Immature natural killer cell (primary cell): ENCODE results near the gene RASIP1. TPM values are rescaled to one million over a fixed set of nuclear protein-coding genes. Genes with fewer than 3 reads are reported as not detected.
"Not testable (repeated sequence)": the region's sequence is repeated elsewhere in the genome, so short reads cannot be mapped to it uniquely, and the experiment has no call there.

ENCODE experiments used
- DNase-seq, 3 donors: peaks; one replicate each; pipeline ENCODE4 v3.0.0; 2022; ENCODE audit warnings: mixed read lengths in 1 of 3
- H3K27ac Mint-ChIP-seq, 6 donors: one replicate each; pipeline ENCODE4 v1.8.0; 2020; ENCODE audit warnings: mixed read lengths in 6 of 6, mild to moderate bottlenecking in 5 of 6, inconsistent platforms in 4 of 6, moderate library complexity in 3 of 6
- H3K27me3 Mint-ChIP-seq, 3 donors: one replicate each; pipeline ENCODE4 v1.8.0; 2020 to 2021; ENCODE audit warnings: low read depth in 3 of 3, mild to moderate bottlenecking in 3 of 3, mixed read lengths in 3 of 3, moderate library complexity in 3 of 3, inconsistent platforms in 1 of 3
- H3K36me3 Mint-ChIP-seq, 3 donors: one replicate each; pipeline ENCODE4 v1.8.0; 2020; ENCODE audit warnings: mixed read lengths in 3 of 3, inconsistent platforms in 2 of 3, mild to moderate bottlenecking in 2 of 3
- H3K4me1 Mint-ChIP-seq, 2 donors: one replicate each; pipeline ENCODE4 v1.8.0; 2020; ENCODE audit warnings: inconsistent platforms in 2 of 2, mild to moderate bottlenecking in 2 of 2, mixed read lengths in 2 of 2, moderate library complexity in 1 of 2
- H3K4me3 Mint-ChIP-seq, 5 donors: one replicate each; pipeline ENCODE4 v1.8.0; 2020; ENCODE audit warnings: mild to moderate bottlenecking in 5 of 5, mixed read lengths in 5 of 5, inconsistent platforms in 3 of 5, moderate library complexity in 3 of 5
- H3K9me3 Mint-ChIP-seq, 6 donors: one replicate each; pipeline ENCODE4 v1.8.0; 2020; ENCODE audit warnings: mild to moderate bottlenecking in 6 of 6, mixed read lengths in 6 of 6, inconsistent platforms in 4 of 6, moderate library complexity in 3 of 6
- polyA plus RNA-seq, 3 donors: library from polyadenylated mRNA; unstranded; fragments of 300-500 nt; fragmentation: Illumina TruSeq; gene quantifications; one replicate each; pipeline ENCODE4 v1.2.3, GENCODE V29; 2021

The RASIP1 gene, protein sequence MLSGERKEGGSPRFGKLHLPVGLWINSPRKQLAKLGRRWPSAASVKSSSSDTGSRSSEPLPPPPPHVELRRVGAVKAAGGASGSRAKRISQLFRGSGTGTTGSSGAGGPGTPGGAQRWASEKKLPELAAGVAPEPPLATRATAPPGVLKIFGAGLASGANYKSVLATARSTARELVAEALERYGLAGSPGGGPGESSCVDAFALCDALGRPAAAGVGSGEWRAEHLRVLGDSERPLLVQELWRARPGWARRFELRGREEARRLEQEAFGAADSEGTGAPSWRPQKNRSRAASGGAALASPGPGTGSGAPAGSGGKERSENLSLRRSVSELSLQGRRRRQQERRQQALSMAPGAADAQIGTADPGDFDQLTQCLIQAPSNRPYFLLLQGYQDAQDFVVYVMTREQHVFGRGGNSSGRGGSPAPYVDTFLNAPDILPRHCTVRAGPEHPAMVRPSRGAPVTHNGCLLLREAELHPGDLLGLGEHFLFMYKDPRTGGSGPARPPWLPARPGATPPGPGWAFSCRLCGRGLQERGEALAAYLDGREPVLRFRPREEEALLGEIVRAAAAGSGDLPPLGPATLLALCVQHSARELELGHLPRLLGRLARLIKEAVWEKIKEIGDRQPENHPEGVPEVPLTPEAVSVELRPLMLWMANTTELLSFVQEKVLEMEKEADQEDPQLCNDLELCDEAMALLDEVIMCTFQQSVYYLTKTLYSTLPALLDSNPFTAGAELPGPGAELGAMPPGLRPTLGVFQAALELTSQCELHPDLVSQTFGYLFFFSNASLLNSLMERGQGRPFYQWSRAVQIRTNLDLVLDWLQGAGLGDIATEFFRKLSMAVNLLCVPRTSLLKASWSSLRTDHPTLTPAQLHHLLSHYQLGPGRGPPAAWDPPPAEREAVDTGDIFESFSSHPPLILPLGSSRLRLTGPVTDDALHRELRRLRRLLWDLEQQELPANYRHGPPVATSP
- polyA plus RNA-seq = under 1 TPM in 1 of 3 donors, not detected in 2; 0.10 TPM

GRCh38 chr19:48740164-48740972 is at the start of gene RASIP1:
Gene RASIP1 (minus strand): TSS chr19:48740610. CDS start chr19:48740282, 328 bp downstream.
- no peak within 1 kb of the TSS for H3K27ac Mint-ChIP-seq
- H3K36me3 Mint-ChIP-seq = no peaks in the 10 kb centered on the region
- H3K4me3 Mint-ChIP-seq = peak within 1 kb of the TSS; percentile 17 to 53 (median 45)

GRCh38 chr19:48787331-48787730 is 46.9 kb upstream of the RASIP1 start:
- H3K4me3 Mint-ChIP-seq, H3K4me1 Mint-ChIP-seq, H3K9me3 Mint-ChIP-seq, H3K36me3 Mint-ChIP-seq, DNase-seq, H3K27ac Mint-ChIP-seq: not testable (repeated sequence)
- H3K27me3 Mint-ChIP-seq = peaks cover 0 to 11% (median 1%) of the 10 kb centered on the region in 3 donors

More at GRCh38 chr19:48740164-48740972, at the start of gene RASIP1:
- Mint-ChIP-seq H3K4me1 (peaks cover 15 to 17% of the 10 kb centered on the region in 2 donors), H3K27me3 (peaks cover 0 to 12% (median 7%) of the 10 kb centered on the region in 3 donors), H3K9me3 (no peaks in the 10 kb centered on the region)
- DNase-seq = no peak

DNA sequence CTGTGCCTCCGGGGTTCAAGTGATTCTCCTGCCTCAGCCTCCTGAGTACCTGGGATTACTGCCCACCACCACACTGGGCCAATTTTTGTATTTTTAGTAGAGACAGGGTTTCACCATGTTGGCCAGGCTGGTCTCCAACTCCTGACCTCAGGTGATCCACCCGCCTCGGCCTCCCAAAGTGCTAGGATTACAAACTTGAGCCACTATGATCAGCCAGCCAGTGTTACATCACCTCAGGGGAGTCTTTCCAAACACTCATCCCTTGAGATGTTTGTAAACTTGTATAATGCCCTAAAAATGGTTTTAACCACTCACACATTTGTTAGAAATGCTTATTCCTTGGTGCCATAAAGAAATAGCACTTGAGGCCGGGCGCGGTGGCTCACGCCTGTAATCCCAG is 46.0 kb upstream of the RASIP1 start:
- not testable (repeated sequence) for H3K4me3 Mint-ChIP-seq, H3K27ac Mint-ChIP-seq, H3K4me1 Mint-ChIP-seq, H3K9me3 Mint-ChIP-seq, DNase-seq, H3K36me3 Mint-ChIP-seq
- H3K27me3 Mint-ChIP-seq = peaks cover 2 to 11% (median 5%) of the 10 kb centered on the region in 3 donors

DNA sequence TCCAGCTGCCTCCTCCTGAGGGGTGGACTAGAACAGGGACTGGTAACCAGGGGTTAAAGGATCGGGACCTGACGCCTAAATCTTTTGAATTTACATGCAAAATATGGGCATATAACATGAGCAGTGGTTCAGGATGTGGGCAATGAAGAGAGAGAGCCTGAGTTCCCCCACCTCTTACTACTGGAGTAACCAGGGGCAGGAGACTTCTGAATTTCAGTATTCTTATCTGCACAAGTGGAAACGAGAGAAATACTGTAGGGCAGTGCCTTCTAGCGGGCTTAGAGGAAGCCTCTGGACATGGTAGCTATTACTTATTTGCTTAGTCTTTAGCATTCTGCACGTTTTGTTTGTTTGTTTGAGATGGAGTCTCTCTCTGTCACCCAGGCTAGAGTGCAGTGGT is 44.1 kb upstream of the RASIP1 start:
- H3K4me3 Mint-ChIP-seq = no peak overlapping the region

GRCh38 chr19:48780631-48781391 is 40.4 kb upstream of the RASIP1 start:
- no peak overlapping the region for H3K27ac Mint-ChIP-seq

More for the DNA sequence above, 44.1 kb upstream of the RASIP1 start:
- Mint-ChIP-seq H3K9me3 (no peaks in the 10 kb centered on the region), H3K36me3 (no peaks in the 10 kb centered on the region), H3K4me1 (peaks cover 3 to 6% of the 10 kb centered on the region in 2 donors), H3K27me3 (peaks cover 2 to 11% (median 5%) of the 10 kb centered on the region in 3 donors), H3K27ac (no peak overlapping the region)
- DNase-seq = no peak

GRCh38 chr19:48779636-48780035 is 39.2 kb upstream of the RASIP1 start:
- no peak overlapping the region for H3K27ac Mint-ChIP-seq
- H3K9me3 Mint-ChIP-seq = no peaks in the 10 kb centered on the region
- no peak overlapping the region for H3K4me3 Mint-ChIP-seq
- H3K27me3 Mint-ChIP-seq = peaks cover 3 to 8% (median 5%) of the 10 kb centered on the region in 3 donors
- H3K4me1 Mint-ChIP-seq = peaks cover 3 to 6% of the 10 kb centered on the region in 2 donors
- DNase-seq = no peak
- H3K36me3 Mint-ChIP-seq = no peaks in the 10 kb centered on the region

More at GRCh38 chr19:48780631-48781391, 40.4 kb upstream of the RASIP1 start:
- no peak for DNase-seq
- Mint-ChIP-seq H3K4me1 (peaks cover 3 to 6% of the 10 kb centered on the region in 2 donors), H3K27me3 (peaks cover 5 to 10% (median 8%) of the 10 kb centered on the region in 3 donors), H3K4me3 (no peak overlapping the region), H3K9me3 (no peaks in the 10 kb centered on the region), H3K36me3 (no peaks in the 10 kb centered on the region)

DNA sequence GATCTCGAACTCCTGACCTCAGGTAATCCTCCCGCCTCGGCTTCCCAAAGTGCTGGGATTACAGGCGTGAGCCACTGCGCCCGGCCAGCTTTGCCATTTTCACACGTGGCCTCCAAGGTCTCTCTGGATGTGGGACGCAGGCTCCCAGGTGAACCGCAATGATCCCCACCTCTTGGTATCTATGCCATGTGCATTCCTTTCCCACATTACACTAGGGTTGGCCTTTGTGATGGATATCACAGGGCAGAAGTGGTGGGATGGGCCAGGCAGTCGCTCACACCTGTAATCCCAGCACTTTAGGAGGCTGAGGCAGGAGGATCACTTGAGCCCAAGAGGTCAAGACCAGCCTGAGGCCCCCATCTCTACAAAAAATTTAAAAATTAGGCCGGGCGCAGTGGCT is 37.3 kb upstream of the RASIP1 start:
- Mint-ChIP-seq H3K27ac (no peak overlapping the region), H3K36me3 (no peaks in the 10 kb centered on the region), H3K4me1 (peaks cover 3 to 6% of the 10 kb centered on the region in 2 donors), H3K27me3 (peaks cover 2 to 10% (median 5%) of the 10 kb centered on the region in 3 donors), H3K9me3 (no peaks in the 10 kb centered on the region), H3K4me3 (no peak overlapping the region)
- DNase-seq = no peak

GRCh38 chr19:48777139-48777538 is 36.7 kb upstream of the RASIP1 start:
- Mint-ChIP-seq H3K4me1 (peaks cover 0 to under 1% of the 10 kb centered on the region in 2 donors), H3K27me3 (peaks cover 2 to 8% (median 6%) of the 10 kb centered on the region in 3 donors), H3K4me3 (no peak overlapping the region), H3K9me3 (no peaks in the 10 kb centered on the region), H3K27ac (no peak overlapping the region), H3K36me3 (no peaks in the 10 kb centered on the region)
- DNase-seq = no peak

- peaks cover 3 to 8% (median 5%) of the 10 kb centered on the region in 3 donors for H3K27me3 Mint-ChIP-seq
- no peak for DNase-seq
- H3K4me1 Mint-ChIP-seq = no peaks in the 10 kb centered on the region
- H3K4me3 Mint-ChIP-seq = no peak overlapping the region
- H3K36me3 Mint-ChIP-seq = no peaks in the 10 kb centered on the region
- H3K27ac Mint-ChIP-seq = no peak overlapping the region
- H3K9me3 Mint-ChIP-seq = no peaks in the 10 kb centered on the region
Measured at GRCh38 chr19:48772503-48772953, 32.1 kb upstream of the RASIP1 start.

DNA sequence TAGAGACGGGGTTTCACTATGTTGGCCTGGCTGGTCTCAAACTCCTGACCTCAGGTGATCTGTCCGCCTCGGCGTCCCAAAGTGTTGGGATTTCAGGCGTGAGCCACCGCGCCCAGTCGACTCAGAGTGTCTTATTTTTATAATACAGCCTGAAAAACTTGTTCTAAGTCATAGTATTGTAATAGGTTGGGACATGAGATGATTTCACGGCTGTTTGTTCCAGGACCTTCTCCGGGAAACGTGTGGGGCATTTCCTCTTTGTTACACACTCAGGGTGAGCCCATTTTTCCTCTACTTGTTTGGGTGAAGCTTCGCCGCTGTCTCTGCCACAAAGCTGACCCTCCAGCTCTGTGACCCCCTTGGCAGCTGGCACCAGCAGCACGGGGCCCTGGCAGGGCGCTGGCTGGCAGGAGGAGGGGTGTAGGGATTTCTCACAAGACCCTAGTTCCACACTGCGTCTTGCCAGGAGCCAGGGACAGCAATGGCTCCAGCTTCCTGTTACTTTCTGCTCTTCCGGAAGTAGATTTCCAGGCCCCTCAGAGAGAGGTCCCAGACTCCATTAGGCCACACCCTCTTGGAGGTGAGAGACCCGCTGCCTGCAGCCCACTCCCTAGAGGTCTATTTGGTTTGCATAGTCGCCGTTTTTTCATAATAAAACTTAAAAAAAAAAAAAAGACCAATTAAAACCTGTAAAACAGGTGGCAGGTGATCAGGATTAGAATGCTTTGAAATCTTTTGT is 30.5 kb upstream of the RASIP1 start:
- H3K9me3 Mint-ChIP-seq = no peaks in the 10 kb centered on the region
- H3K4me3 Mint-ChIP-seq = no peak overlapping the region
- no peak overlapping the region for H3K27ac Mint-ChIP-seq
- no peaks in the 10 kb centered on the region for H3K4me1 Mint-ChIP-seq
- H3K27me3 Mint-ChIP-seq = peaks cover 2 to 7% (median 5%) of the 10 kb centered on the region in 3 donors
- no peak for DNase-seq
- no peaks in the 10 kb centered on the region for H3K36me3 Mint-ChIP-seq

DNA sequence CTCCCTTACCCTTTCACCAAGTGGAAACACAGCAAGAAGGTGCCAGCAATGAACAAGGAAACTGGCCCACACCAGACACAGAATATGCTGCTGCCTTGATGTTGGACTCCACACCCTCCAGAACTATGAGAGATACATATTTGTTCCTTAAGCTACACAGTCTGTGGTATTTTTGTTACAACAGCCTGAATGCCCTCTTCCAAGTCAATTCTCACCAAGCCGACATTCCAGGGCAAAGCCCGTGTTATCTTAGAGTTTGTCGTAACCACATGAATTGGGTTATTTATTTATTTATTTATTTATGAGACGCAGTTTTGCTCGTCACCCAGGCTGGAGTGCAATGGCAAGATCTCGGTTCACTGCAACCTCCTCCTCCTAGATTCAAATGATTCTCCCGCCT is 29.9 kb upstream of the RASIP1 start:
- Mint-ChIP-seq H3K4me3 (no peak overlapping the region), H3K27me3 (peaks cover 2 to 7% (median 5%) of the 10 kb centered on the region in 3 donors), H3K27ac (no peak overlapping the region), H3K36me3 (no peaks in the 10 kb centered on the region), H3K9me3 (no peaks in the 10 kb centered on the region), H3K4me1 (no peaks in the 10 kb centered on the region)
- DNase-seq = no peak
